ENCODE measurements around the gene SERTAD4. TPM values are rescaled to one million over a fixed set of nuclear protein-coding genes. Genes with fewer than 3 reads are reported as not detected.

SERTAD4 gene
- total and polyA plus RNA-seq, 2 of the 8 experiments (the other 6 are each of a cell fraction or from before 2014, with no cell fraction given), result 0.54 to 3.2 TPM

GRCh38 chr1:210262897-210263272 is 30.3 kb downstream of the SERTAD4 start (continued):
- no peak for TF ChIP-seq CHD7 (IDR thresholded peaks at IDR 0.05; ENCODE audit: insufficient replicate concordance, low read length)
- TF ChIP-seq KDM5A (IDR thresholded peaks at IDR 0.05; ENCODE audit: low read length), result no peak
- no peak for TF ChIP-seq CBX8 (IDR thresholded peaks at IDR 0.05; ENCODE audit: borderline replicate concordance, low read depth, low read length)
- no peak for TF ChIP-seq ATF2 (IDR thresholded peaks at IDR 0.05; ENCODE audit: low read length)
- TF ChIP-seq HDAC2 (IDR thresholded peaks at IDR 0.05; ENCODE audit: borderline replicate concordance in 1 of 2, low read depth in 2 of 2, low read length in 2 of 2), result no peak
- no peak for TF ChIP-seq BACH1 (IDR thresholded peaks at IDR 0.05; ENCODE audit: low read length)
- no peak for TF ChIP-seq TBP (IDR thresholded peaks at IDR 0.05; ENCODE audit: low read depth, low read length)
- TF ChIP-seq TCF12 (IDR thresholded peaks at IDR 0.05; ENCODE audit: low read depth, low read length), result no peak
- no peak for TF ChIP-seq CTBP2 (IDR thresholded peaks at IDR 0.05; ENCODE audit: borderline replicate concordance, insufficient read depth, insufficient read length, low read length)

Measured in H1 (cell line).